HCT116 (cell line): ENCODE data around the gene CACNA1C. TPM values are rescaled to one million over a fixed set of nuclear protein-coding genes. Genes with fewer than 3 reads are reported as not detected.

Experiments used
- ATAC-seq: fragments of 200-7000 bp; cut with Tn5 transposase; 2 replicates; pipeline ENCODE4 v1.9.1; 2020; ENCODE audit warnings: mild to moderate bottlenecking, moderate library complexity
- BruUV-seq: library from RNA; stranded (reverse); fragments of 400-500 nt; replicated peaks from 2 replicates; lab custom pipeline; 2021; lab: Mats Ljungman, UMichigan
- CTCF ChIA-PET: fragments of 300-600 bp; sonication (Branson Sonifier 250); formaldehyde crosslinking; loops from one replicate; lab custom pipeline; 2021; ENCODE audit warnings: antibody characterized with exemption; lab: Charles Lee
- POLR2A ChIA-PET: fragments of 300-600, 350-600 bp; sonication (Branson Sonifier 250); formaldehyde crosslinking; loops from one replicate; lab custom pipeline; 2021; ENCODE audit warnings: antibody characterized with exemption; lab: Charles Lee
- RAD21 ChIA-PET, 2 experiments: fragments of 300-600 bp; sonication (Branson Sonifier 250); formaldehyde crosslinking; loops; one replicate each; lab custom pipeline; 2023; ENCODE audit warnings: low total read pairs in 2 of 2; ENCODE audit not compliant: uncharacterized antibody in 2 of 2, unreplicated experiment in 2 of 2, low non-redundant PET in 1 of 2; lab: Charles Lee
- DNase-seq: peaks from one replicate; pipeline ENCODE4 v3.0.0-alpha.2; 2010; ENCODE audit warnings: low read depth, low spot score
- H2AFZ ChIP-seq: fragments of 200-600 bp; shearing (Covaris generic), sonication (generic); 2 replicates; pipeline ENCODE4 v1.6.1; 2017; ENCODE audit warnings: low read depth, mixed run types, mixed read lengths, antibody characterized with exemption, low read length; ENCODE audit not compliant: poor library complexity, severe bottlenecking
- H3K27ac ChIP-seq: 2 replicates; pipeline ENCODE4 v1.5.1; 2012; ENCODE audit warnings: low read depth, low read length
- H3K27me3 ChIP-seq: fragments of 200-600 bp; sonication (generic); 2 replicates; pipeline ENCODE4 v1.6.1; 2016; ENCODE audit warnings: mixed run types, low read length, mixed read lengths; ENCODE audit not compliant: insufficient read depth
- H3K36me3 ChIP-seq, 2 experiments: fragments of 200-500 bp in 1 of 2; fragments of 200-600 bp in 1 of 2; sonication (Bioruptor generic) in 1 of 2; sonication (generic) in 1 of 2; 2 replicates each; pipeline versions ENCODE4 v1.5.1 to v1.6.1; 2014 to 2016; ENCODE audit warnings: low read length in 2 of 2, inconsistent platforms in 1 of 2, mixed read lengths in 1 of 2, mixed run types in 1 of 2; ENCODE audit not compliant: insufficient read depth in 2 of 2, control insufficient read depth in 1 of 2
- H3K4me1 ChIP-seq, 2 experiments: fragments of 200-600 bp in 1 of 2; sonication (generic) in 1 of 2; 2 replicates each; pipeline versions ENCODE4 v1.5.1 to v1.6.1; 2012 to 2017; ENCODE audit warnings: low read length in 2 of 2, inconsistent platforms in 1 of 2, mild to moderate bottlenecking in 1 of 2, mixed read lengths in 1 of 2, mixed run types in 1 of 2, moderate library complexity in 1 of 2; ENCODE audit not compliant: insufficient read depth in 2 of 2, control insufficient read depth in 1 of 2
- H3K4me2 ChIP-seq: fragments of 200-600 bp; sonication (generic); 2 replicates; pipeline ENCODE4 v1.6.1; 2017; ENCODE audit warnings: mixed run types, low read length, mixed read lengths
- H3K4me3 ChIP-seq, 2 experiments: fragments of 200-600 bp in 1 of 2; sonication (generic) in 1 of 2; replicated peaks in 1 of 2; 2 replicates each; pipeline ENCODE4 v1.5.1; 2011 to 2016; ENCODE audit warnings: low read length in 2 of 2, control low read depth in 1 of 2, low read depth in 1 of 2, mild to moderate bottlenecking in 1 of 2, mixed read lengths in 1 of 2, mixed run types in 1 of 2
- H3K79me2 ChIP-seq: fragments of 200-600 bp; sonication (generic); 2 replicates; pipeline ENCODE4 v1.6.1; 2017; ENCODE audit warnings: mild to moderate bottlenecking, mixed run types, low read length, moderate library complexity, mixed read lengths; ENCODE audit not compliant: insufficient read depth
- H3K9ac ChIP-seq: fragments of 200-600 bp; sonication (generic); 2 replicates; pipeline ENCODE4 v1.6.1; 2016; ENCODE audit warnings: low read length, mixed read lengths
- H3K9me2 ChIP-seq: fragments of 200-600 bp; sonication (generic), shearing (Covaris generic); 2 replicates; pipeline ENCODE4 v1.6.1; 2017; ENCODE audit warnings: mixed run types, mild to moderate bottlenecking, moderate library complexity; ENCODE audit not compliant: insufficient read depth
- H3K9me3 ChIP-seq, 2 experiments: fragments of 200-500 bp in 1 of 2; fragments of 200-600 bp in 1 of 2; sonication (Bioruptor generic) in 1 of 2; sonication (generic) in 1 of 2; 2 replicates each; pipeline ENCODE4 v1.6.1; 2014 to 2017; ENCODE audit warnings: low read length in 2 of 2, mixed read lengths in 2 of 2, inconsistent platforms in 1 of 2, low read depth in 1 of 2, mild to moderate bottlenecking in 1 of 2, mixed run types in 1 of 2, moderate library complexity in 1 of 2; ENCODE audit not compliant: control insufficient read depth in 1 of 2, insufficient read depth in 1 of 2
- H4K20me1 ChIP-seq: fragments of 200-600 bp; sonication (generic), shearing (Covaris generic); 2 replicates; pipeline ENCODE4 v1.6.1; 2017; ENCODE audit warnings: mixed run types, mild to moderate bottlenecking, moderate library complexity; ENCODE audit not compliant: insufficient read depth
- CBX3 ChIP-seq: IDR thresholded peaks from 2 replicates; pipeline ENCODE4 v1.6.1; 2012; ENCODE audit warnings: low read depth
- EZH2 ChIP-seq: fragments of 200-600 bp; sonication (generic); IDR thresholded peaks from 2 replicates; pipeline ENCODE4 v1.6.1; 2017; ENCODE audit warnings: antibody characterized with exemption, mixed run types
- EZH2phosphoT487 ChIP-seq: fragments of 200-600 bp; IDR thresholded peaks from 2 replicates; pipeline ENCODE4 v1.6.1; 2018; ENCODE audit warnings: antibody characterized with exemption, borderline replicate concordance
- JUND ChIP-seq: IDR thresholded peaks from 2 replicates; pipeline ENCODE4 v1.6.1; 2012
- POLR2A ChIP-seq: IDR thresholded peaks from 2 replicates; pipeline ENCODE4 v1.7.0; 2011; ENCODE audit warnings: borderline replicate concordance; ENCODE audit not compliant: insufficient read depth, insufficient read length; ENCODE audit errors: extremely low read depth
- SP1 ChIP-seq: IDR thresholded peaks from 2 replicates; pipeline ENCODE4 v1.6.1; 2012; ENCODE audit warnings: low read depth
- intact Hi-C: fragments of 100-400 bp; cut with micrococcal nuclease; formaldehyde crosslinking; loops from 2 replicates; pipeline ENCODE4 v1.10.0; 2022
- total RNA-seq: library from RNA; stranded (reverse); gene quantifications from one replicate; pipeline ENCODE4 v1.2.1, GENCODE V29; 2021; ENCODE audit not compliant: unreplicated experiment
- TF ChIP-seq, protein P1 (sequence below): IDR thresholded peaks from 2 replicates; pipeline ENCODE4 v1.6.1; 2012; ENCODE audit warnings: low read depth

CACNA1C gene
- total RNA-seq, 1 experiment from 2014 or later = 0.05 TPM

DNA sequence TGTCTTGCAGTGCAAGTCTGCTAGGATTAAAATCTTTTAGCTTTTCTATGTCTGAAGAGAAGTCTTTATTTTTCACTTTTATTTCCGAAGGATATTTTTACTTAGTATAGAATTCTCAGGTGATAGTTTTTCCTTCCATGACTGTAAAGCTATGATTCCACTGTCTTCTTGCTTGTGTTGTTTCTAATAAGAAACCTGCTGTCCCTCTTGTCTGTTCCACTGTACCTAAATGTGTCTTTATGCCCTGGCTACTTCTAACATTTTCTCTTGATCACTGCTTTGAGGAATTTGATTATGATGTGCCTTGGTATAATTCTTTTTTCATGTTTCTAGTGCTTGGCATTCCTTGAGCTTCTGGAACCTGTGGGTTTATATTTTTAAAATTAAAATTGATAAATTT lies 228.7 kb downstream of the CACNA1C start (continued):
- TF ChIP-seq POLR2A (no peak), SP1 (no peak), EZH2phosphoT487 (no peak)

DNA sequence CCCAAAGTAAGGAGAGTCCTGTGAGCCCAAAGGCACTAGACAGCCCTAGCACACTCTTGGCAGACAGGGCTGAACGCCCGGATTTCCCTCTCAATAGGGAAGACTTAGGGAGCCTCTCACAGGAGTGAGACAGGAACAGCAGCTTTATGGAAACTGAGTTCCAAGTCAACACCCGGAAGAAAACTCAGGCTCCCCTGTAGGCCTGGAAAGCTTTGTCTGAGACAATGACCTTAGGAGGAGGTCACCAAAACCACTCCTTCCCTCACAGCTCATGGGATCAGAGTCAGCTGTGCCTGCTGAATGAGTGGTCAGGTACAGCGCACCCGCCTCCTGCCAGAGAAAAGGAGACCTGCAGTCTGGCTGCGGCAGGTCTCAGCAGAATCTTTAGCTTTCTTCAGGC lies 229.5 kb downstream of the CACNA1C start:
- POLR2A ChIA-PET = no interaction called here
- no peak for ATAC-seq

More for the DNA sequence above, 229.5 kb downstream of the CACNA1C start:
- H3K9me2 ChIP-seq = no peaks in the 10 kb centered on the region
- H4K20me1 ChIP-seq = no peaks in the 10 kb centered on the region
- H2AFZ ChIP-seq = no peak overlapping the region
- no peak overlapping the region for H3K4me3 ChIP-seq
- no peaks in the 10 kb centered on the region for H3K36me3 ChIP-seq
- no peaks in the 10 kb centered on the region for H3K79me2 ChIP-seq
- ChIA-PET RAD21 (no interaction called here), CTCF (interaction anchor here (1.8 kb wide), 1 partner anchor 224 kb away, joined by 6 read pairs; no protein-coding TSS in a partner anchor)
- no peak for TF ChIP-seq CBX3
- TF ChIP-seq JUND = no peak
- TF ChIP-seq, protein P1, sequence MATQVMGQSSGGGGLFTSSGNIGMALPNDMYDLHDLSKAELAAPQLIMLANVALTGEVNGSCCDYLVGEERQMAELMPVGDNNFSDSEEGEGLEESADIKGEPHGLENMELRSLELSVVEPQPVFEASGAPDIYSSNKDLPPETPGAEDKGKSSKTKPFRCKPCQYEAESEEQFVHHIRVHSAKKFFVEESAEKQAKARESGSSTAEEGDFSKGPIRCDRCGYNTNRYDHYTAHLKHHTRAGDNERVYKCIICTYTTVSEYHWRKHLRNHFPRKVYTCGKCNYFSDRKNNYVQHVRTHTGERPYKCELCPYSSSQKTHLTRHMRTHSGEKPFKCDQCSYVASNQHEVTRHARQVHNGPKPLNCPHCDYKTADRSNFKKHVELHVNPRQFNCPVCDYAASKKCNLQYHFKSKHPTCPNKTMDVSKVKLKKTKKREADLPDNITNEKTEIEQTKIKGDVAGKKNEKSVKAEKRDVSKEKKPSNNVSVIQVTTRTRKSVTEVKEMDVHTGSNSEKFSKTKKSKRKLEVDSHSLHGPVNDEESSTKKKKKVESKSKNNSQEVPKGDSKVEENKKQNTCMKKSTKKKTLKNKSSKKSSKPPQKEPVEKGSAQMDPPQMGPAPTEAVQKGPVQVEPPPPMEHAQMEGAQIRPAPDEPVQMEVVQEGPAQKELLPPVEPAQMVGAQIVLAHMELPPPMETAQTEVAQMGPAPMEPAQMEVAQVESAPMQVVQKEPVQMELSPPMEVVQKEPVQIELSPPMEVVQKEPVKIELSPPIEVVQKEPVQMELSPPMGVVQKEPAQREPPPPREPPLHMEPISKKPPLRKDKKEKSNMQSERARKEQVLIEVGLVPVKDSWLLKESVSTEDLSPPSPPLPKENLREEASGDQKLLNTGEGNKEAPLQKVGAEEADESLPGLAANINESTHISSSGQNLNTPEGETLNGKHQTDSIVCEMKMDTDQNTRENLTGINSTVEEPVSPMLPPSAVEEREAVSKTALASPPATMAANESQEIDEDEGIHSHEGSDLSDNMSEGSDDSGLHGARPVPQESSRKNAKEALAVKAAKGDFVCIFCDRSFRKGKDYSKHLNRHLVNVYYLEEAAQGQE = no peak
- TF ChIP-seq EZH2 = no peak
- no peaks in the 10 kb centered on the region for H3K9me3 ChIP-seq
- H3K9ac ChIP-seq = no peak overlapping the region
- H3K4me1 ChIP-seq = peaks cover 0 to 6% of the 10 kb centered on the region in 2 experiments; a peak in 1 of 4 replicates
- no TSS peak for BruUV-seq
- no peak overlapping the region for H3K4me2 ChIP-seq
- intact Hi-C loops = loop anchor here (10.0 kb wide), 1 partner anchor 302 kb away; no protein-coding TSS in a partner anchor
- DNase-seq = no peak
- H3K27ac ChIP-seq = no peak overlapping the region
- no peaks in the 10 kb centered on the region for H3K27me3 ChIP-seq
